Heart left ventricle (tissue), 16 donors: ENCODE results near the gene NAPEPLD. TPM values are rescaled to one million over a fixed set of nuclear protein-coding genes. Genes with fewer than 3 reads are reported as not detected.

ENCODE experiments used
- ATAC-seq, 4 donors: fragments of 200-7000 bp; cut with Tn5 transposase; one replicate each; pipeline ENCODE4 v1.9.1; 2020 to 2022; ENCODE audit warnings: moderate library complexity in 4 of 4, mild to moderate bottlenecking in 3 of 4, moderate number of reproducible peaks in 1 of 4
- DNase-seq, 5 donors: peaks; one replicate each; pipeline ENCODE4 v3.0.0-alpha.2; 2020
- H3K27ac ChIP-seq, 12 donors: fragments of 200-600 bp; sonication (generic) in 4 of 12; one replicate each; pipeline versions ENCODE4 v1.5.0 to v1.8.0; 2016 to 2022; ENCODE audit warnings: mild to moderate bottlenecking in 2 of 12
- H3K27me3 ChIP-seq, 9 donors: fragments of 200-600 bp; sonication (generic) in 2 of 9; one replicate each; pipeline versions ENCODE4 v1.5.1 to v1.8.0; 2016 to 2022; ENCODE audit warnings: mild to moderate bottlenecking in 3 of 9
- H3K36me3 ChIP-seq, 9 donors: fragments of 200-600 bp; sonication (generic) in 2 of 9; one replicate each; pipeline versions ENCODE4 v1.5.0 to v1.8.0; 2018 to 2022; ENCODE audit warnings: mild to moderate bottlenecking in 2 of 9
- H3K4me1 ChIP-seq, 12 donors: fragments of 200-600 bp; sonication (generic) in 4 of 12; one replicate each; pipeline versions ENCODE4 v1.5.0 to v1.8.0; 2016 to 2022; ENCODE audit warnings: mild to moderate bottlenecking in 3 of 12
- H3K4me3 ChIP-seq, 12 donors: fragments of 200-600 bp; sonication (generic) in 4 of 12; one replicate each; pipeline versions ENCODE4 v1.5.0 to v1.8.0; 2017 to 2022; ENCODE audit warnings: mild to moderate bottlenecking in 9 of 12, moderate library complexity in 4 of 12
- H3K9me3 ChIP-seq, 12 donors: fragments of 200-600 bp; sonication (generic) in 4 of 12; one replicate each; pipeline versions ENCODE4 v1.5.0 to v1.8.0; 2016 to 2022; ENCODE audit warnings: mild to moderate bottlenecking in 1 of 12
- CTCF ChIP-seq, 12 donors: fragments of 200-600 bp; sonication (generic) in 4 of 12; IDR thresholded peaks; one replicate each; pipeline versions ENCODE4 v1.5.0 to v1.8.0; 2018 to 2022; ENCODE audit warnings: antibody characterized with exemption in 12 of 12, mild to moderate bottlenecking in 5 of 12
- POLR2A ChIP-seq, 2 donors: fragments of 450-650 bp; IDR thresholded peaks; one replicate each; pipeline ENCODE4 v1.6.1; 2017; ENCODE audit warnings: antibody characterized with exemption in 2 of 2, mild to moderate bottlenecking in 2 of 2, moderate library complexity in 2 of 2
- WGBS, 4 donors: extraction: QIAGEN DNeasy Blood & Tissue Kit in 2 of 4; methylation state at CpG; one replicate each; pipeline versions ENCODE4 v1.1.5 to v1.1.7; 2013 to 2018; 5-methylcytosine and 5-hydroxymethylcytosine counted together
- intact Hi-C, 10 donors: fragments of 100-400 bp; cut with DNase I; formaldehyde crosslinking; loops; one replicate each; pipeline versions ENCODE4 v1.11.1 to v1.14.2; 2022
- polyA plus RNA-seq, 2 donors: library from polyadenylated mRNA; stranded (reverse); fragments of 200-250 nt; gene quantifications; one replicate each; pipeline ENCODE4 v1.2.3, GENCODE V29; 2013
- total RNA-seq, 9 donors: library from RNA; depleted of rRNA in 2 of 9; stranded (reverse); fragments of >200 nt in 2 of 9; fragmentation: NEBNext Ultra II Directional in 3 of 9; extraction: Animal tissue kit (Norgen Biotek cat#: 25700) in 3 of 9; gene quantifications; one replicate each; pipeline versions ENCODE4 v1.1.0 to v1.2.4, GENCODE V29; 2016 to 2023
- donor health status: ischemic (EF 13 %, LVEDD 7.1; RV severe dilation, severe dysfunction).
- donor health status: healthy with polysubstance abuse.
- donor health status: DM: no; HTN: yes; CAD: no.
- donor health status: DM: no; HTN: no; CAD: no.
- donor health status: ischemic (EF 25% LVEDD 6.9; RV normal size, moderate dysfunction).
- donor health status: ischemic (EF 25% LVEDD 5.7; RV mildly dilated, moderate dysfunction).
- donor health status: healthy.
- donor health status: DM: yes; HTN: yes; CAD: no.
- donor health status: ischemic (EF 35%, LVEDD 5.7; RV mildly dilated, moderate dysfunction).
- donor health status: nonischemic (EF 11% LVEDD 7.7; RV severe dilation, severe dysfunction).
- donor health status: DM: yes; HTN: yes; CAD: no.
- donor health status: PGD.
- donor health status: ischemic (EF 29% LVEDD 5.4; RV normal size, mild dysfunction).
- donor health status: nonischemic (EF 23%, LVEDD 6.1; RV moderate dilation, normal function).

Gene NAPEPLD
- total and polyA plus RNA-seq, 11 donors = 3.3 to 12.8 (median 7.8) TPM

DNA sequence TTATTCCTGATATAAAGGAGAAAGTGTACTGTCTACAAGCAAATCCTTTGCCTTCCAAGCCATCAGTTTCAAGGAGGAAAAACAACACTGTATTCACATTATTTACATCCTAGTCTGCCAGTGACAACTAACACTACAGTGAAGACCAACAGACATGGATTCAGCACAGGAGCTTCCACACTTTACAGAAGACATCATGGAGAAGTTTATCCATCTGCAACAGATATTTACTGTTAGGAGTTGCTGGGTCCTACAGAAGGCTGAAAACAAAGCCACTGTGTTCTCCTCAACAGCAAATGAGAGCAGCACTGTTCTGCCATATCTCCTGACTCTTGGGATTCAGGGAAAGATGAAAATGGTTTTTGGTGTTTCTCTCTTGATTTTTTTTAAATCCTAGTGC lies 31.9 kb downstream of the NAPEPLD start:
- no peak for ATAC-seq
- TF ChIP-seq POLR2A (IDR thresholded peaks at IDR 0.05) (no peak), CTCF (IDR thresholded peaks at IDR 0.05) (no peak)
- peaks cover 0 to 64% (median 28%) of the 10 kb centered on the region in 9 donors for H3K36me3 ChIP-seq

DNA sequence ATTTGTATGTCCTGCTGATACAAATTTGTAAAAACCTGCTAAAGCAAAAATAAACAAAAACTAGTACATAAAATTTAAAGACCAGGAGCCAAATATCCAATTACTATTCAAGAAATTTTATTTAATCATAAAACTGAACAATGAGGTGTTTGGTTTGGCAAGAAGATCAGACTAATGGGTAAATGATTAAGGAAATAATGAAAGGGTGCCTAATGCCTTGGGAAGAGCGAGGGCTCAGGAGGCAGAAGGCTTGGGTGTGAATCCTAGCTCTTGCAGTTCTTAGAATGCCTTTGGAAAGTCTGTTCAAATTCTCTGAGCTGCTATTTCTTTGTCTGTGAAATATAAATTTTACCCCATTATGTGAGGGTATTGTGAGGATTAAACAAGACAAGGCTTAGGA lies 32.4 kb downstream of the NAPEPLD start:
- no peak for TF ChIP-seq CTCF (IDR thresholded peaks at IDR 0.05)
- TF ChIP-seq POLR2A (IDR thresholded peaks at IDR 0.05) = no peak
- intact Hi-C loops = no loop called here
- H3K4me1 ChIP-seq = no peaks in the 10 kb centered on the region
- no peak for ATAC-seq
- no peak for DNase-seq
- peaks cover 0 to under 1% (median 0%) of the 10 kb centered on the region in 12 donors for H3K9me3 ChIP-seq
- H3K27me3 ChIP-seq = no peaks in the 10 kb centered on the region
- no peak overlapping the region for H3K4me3 ChIP-seq
- WGBS, 4 donors = 92 to 100% (median 97%) methylated on average over 1 of the region's 1 CpG
- peaks cover 0 to 59% (median 23%) of the 10 kb centered on the region in 9 donors for H3K36me3 ChIP-seq
- H3K27ac ChIP-seq = no peak overlapping the region

More for the DNA sequence above, 31.9 kb downstream of the NAPEPLD start:
- Histone ChIP-seq H3K27ac (no peak overlapping the region), H3K27me3 (no peaks in the 10 kb centered on the region), H3K4me3 (no peak overlapping the region), H3K9me3 (no peaks in the 10 kb centered on the region), H3K4me1 (no peaks in the 10 kb centered on the region)
- intact Hi-C loops = no loop called here
- DNase-seq = no peak

- Histone ChIP-seq H3K9me3 (peaks cover 0 to 8% (median 0%) of the 10 kb centered on the region in 12 donors), H3K27me3 (no peaks in the 10 kb centered on the region), H3K36me3 (peaks cover 0 to 52% (median 16%) of the 10 kb centered on the region in 9 donors), H3K4me1 (no peaks in the 10 kb centered on the region), H3K4me3 (no peak overlapping the region), H3K27ac (no peak overlapping the region)
- intact Hi-C loops = no loop called here
- ATAC-seq (no peak), DNase-seq (no peak)
- WGBS, 4 donors = 94 to 99% (median 98%) methylated on average over 4 of the region's 4 CpGs
- TF ChIP-seq CTCF (IDR thresholded peaks at IDR 0.05) (no peak), POLR2A (IDR thresholded peaks at IDR 0.05) (no peak)
Observed at GRCh38 chr7:103115771-103116170, 33.1 kb downstream of the NAPEPLD start.

DNA sequence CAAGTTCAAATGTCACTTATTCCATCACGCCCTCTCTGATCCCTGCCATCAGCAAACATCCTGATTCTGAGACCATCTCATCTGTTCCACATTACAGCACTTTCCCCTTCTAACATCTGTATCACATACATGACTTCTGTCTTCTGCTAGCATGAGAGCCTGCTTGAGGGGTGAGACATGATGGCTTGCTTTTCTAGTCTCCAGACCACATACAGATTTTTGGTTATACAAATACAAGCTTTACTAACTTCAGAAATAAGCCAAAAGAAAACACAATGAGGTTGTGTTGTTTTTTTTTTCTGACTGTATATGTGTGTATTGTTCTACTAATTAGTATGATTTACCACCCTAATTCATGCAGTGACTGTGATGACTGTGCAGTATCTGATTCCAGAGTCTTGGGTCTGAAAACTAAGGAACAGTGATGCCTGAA lies 34.3 kb downstream of the NAPEPLD start:
- ATAC-seq (no peak), DNase-seq (no peak)
- intact Hi-C loops = no loop called here
- Histone ChIP-seq H3K4me3 (no peak overlapping the region), H3K9me3 (peaks cover 0 to 9% (median 0%) of the 10 kb centered on the region in 12 donors), H3K27me3 (no peaks in the 10 kb centered on the region), H3K36me3 (peaks cover 0 to 44% (median 10%) of the 10 kb centered on the region in 9 donors), H3K27ac (no peak overlapping the region), H3K4me1 (no peaks in the 10 kb centered on the region)
- no peak for TF ChIP-seq POLR2A (IDR thresholded peaks at IDR 0.05)
- TF ChIP-seq CTCF (IDR thresholded peaks at IDR 0.05) = no peak
- 89 to 94% (median 93%) methylated on average over 1 of the region's 1 CpG for WGBS, 4 donors
